ENCODE measurements around the gene SLC1A7.

DNA sequence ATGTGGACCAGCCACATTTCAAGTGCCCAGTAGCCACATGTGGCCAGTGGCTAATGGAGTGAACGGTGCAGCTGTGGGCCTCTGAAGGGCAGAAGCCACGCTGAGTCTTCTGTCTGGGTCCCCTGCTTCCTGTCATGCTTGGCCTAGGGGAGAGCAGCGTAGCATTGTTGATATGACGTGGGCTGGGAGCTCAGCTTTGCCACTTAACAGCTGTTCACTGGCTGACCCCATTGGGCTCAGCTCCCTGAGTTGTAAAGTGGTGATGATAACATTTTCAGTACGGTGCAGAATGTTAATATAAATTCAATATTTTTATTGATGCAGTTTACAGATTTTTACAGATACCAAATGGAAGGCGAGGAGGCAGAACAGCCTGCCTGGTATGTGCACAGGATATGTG, 76.0 kb downstream of the SLC1A7 start:
- TF ChIP-seq, protein P1, sequence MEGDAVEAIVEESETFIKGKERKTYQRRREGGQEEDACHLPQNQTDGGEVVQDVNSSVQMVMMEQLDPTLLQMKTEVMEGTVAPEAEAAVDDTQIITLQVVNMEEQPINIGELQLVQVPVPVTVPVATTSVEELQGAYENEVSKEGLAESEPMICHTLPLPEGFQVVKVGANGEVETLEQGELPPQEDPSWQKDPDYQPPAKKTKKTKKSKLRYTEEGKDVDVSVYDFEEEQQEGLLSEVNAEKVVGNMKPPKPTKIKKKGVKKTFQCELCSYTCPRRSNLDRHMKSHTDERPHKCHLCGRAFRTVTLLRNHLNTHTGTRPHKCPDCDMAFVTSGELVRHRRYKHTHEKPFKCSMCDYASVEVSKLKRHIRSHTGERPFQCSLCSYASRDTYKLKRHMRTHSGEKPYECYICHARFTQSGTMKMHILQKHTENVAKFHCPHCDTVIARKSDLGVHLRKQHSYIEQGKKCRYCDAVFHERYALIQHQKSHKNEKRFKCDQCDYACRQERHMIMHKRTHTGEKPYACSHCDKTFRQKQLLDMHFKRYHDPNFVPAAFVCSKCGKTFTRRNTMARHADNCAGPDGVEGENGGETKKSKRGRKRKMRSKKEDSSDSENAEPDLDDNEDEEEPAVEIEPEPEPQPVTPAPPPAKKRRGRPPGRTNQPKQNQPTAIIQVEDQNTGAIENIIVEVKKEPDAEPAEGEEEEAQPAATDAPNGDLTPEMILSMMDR (IDR thresholded peaks at IDR 0.05; ENCODE audit: poor library complexity, severe bottlenecking), result no peak
- no peak for TF ChIP-seq RAD21 (conservative IDR thresholded peaks at IDR 0.05)
- no peak for TF ChIP-seq MXI1 (conservative IDR thresholded peaks at IDR 0.05; ENCODE audit: poor library complexity, severe bottlenecking)
- no peak for TF ChIP-seq POLR2AphosphoS5 (IDR thresholded peaks at IDR 0.05)
- TF ChIP-seq, protein P2, sequence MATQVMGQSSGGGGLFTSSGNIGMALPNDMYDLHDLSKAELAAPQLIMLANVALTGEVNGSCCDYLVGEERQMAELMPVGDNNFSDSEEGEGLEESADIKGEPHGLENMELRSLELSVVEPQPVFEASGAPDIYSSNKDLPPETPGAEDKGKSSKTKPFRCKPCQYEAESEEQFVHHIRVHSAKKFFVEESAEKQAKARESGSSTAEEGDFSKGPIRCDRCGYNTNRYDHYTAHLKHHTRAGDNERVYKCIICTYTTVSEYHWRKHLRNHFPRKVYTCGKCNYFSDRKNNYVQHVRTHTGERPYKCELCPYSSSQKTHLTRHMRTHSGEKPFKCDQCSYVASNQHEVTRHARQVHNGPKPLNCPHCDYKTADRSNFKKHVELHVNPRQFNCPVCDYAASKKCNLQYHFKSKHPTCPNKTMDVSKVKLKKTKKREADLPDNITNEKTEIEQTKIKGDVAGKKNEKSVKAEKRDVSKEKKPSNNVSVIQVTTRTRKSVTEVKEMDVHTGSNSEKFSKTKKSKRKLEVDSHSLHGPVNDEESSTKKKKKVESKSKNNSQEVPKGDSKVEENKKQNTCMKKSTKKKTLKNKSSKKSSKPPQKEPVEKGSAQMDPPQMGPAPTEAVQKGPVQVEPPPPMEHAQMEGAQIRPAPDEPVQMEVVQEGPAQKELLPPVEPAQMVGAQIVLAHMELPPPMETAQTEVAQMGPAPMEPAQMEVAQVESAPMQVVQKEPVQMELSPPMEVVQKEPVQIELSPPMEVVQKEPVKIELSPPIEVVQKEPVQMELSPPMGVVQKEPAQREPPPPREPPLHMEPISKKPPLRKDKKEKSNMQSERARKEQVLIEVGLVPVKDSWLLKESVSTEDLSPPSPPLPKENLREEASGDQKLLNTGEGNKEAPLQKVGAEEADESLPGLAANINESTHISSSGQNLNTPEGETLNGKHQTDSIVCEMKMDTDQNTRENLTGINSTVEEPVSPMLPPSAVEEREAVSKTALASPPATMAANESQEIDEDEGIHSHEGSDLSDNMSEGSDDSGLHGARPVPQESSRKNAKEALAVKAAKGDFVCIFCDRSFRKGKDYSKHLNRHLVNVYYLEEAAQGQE (IDR thresholded peaks at IDR 0.05; ENCODE audit: borderline replicate concordance), result no peak
- TF ChIP-seq EZH2 (IDR thresholded peaks at IDR 0.05; ENCODE audit: borderline replicate concordance, insufficient read depth, low read length, poor library complexity, severe bottlenecking), result no peak
- TF ChIP-seq SMC3 (conservative IDR thresholded peaks at IDR 0.05; ENCODE audit: poor library complexity), result no peak
- no peak for TF ChIP-seq TAF1 (IDR thresholded peaks at IDR 0.05; ENCODE audit: low read depth)
